ENCODE data around the gene PCYOX1L.

DNA sequence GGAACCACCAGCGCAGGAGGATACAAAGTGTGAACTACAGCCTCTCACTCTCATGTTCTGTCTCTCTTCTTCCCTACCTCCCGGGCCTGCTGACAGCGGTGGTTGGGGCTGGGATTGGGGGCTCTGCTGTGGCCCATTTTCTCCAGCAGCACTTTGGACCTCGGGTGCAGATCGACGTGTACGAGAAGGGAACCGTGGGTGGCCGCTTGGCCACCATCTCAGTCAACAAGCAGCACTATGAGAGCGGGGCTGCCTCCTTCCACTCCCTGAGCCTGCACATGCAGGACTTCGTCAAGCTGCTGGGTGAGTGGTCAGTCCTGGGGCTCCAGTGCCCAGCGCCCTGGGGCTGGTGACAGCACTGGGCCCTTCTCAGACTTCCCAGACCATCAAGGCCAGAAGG lies 4.7 kb downstream of the PCYOX1L start:
- no peak for TF ChIP-seq POLR2AphosphoS5 (IDR thresholded peaks at IDR 0.05)
- TF ChIP-seq, protein P1, sequence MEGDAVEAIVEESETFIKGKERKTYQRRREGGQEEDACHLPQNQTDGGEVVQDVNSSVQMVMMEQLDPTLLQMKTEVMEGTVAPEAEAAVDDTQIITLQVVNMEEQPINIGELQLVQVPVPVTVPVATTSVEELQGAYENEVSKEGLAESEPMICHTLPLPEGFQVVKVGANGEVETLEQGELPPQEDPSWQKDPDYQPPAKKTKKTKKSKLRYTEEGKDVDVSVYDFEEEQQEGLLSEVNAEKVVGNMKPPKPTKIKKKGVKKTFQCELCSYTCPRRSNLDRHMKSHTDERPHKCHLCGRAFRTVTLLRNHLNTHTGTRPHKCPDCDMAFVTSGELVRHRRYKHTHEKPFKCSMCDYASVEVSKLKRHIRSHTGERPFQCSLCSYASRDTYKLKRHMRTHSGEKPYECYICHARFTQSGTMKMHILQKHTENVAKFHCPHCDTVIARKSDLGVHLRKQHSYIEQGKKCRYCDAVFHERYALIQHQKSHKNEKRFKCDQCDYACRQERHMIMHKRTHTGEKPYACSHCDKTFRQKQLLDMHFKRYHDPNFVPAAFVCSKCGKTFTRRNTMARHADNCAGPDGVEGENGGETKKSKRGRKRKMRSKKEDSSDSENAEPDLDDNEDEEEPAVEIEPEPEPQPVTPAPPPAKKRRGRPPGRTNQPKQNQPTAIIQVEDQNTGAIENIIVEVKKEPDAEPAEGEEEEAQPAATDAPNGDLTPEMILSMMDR (IDR thresholded peaks at IDR 0.05) = no peak

Measured in breast epithelium (tissue), 3 donors.